Measurements from ENCODE around the gene TBL1X. TPM values are rescaled to one million over a fixed set of nuclear protein-coding genes. Genes with fewer than 3 reads are reported as not detected.

The TBL1X gene
- total RNA-seq, 1 donor from 2014 or later, result 32.5 TPM

DNA sequence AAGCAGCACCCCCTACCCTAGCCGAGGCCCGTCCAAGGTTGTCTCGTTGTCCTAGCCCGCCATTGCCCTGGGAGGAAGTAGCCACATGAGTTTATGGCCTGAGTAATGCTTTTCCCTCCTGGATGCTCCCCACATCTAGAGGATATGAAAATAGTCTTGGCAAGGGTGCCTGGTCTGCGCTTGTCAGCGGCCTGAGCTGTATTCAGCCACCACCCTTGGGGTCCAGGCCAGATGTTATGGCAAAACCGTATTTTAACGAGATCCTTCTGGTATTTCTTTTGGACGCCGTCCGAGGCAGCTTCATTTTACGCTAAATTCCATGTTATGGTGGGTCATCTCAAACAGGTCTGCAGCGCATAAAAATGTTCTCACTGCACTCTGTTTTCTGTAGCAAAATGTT is 211.4 kb downstream of the TBL1X start:
- no peaks in the 10 kb centered on the region for H3K27me3 Mint-ChIP-seq (ENCODE audit: low read depth)
- H3K4me1 Mint-ChIP-seq, result peaks cover 5% of the 10 kb centered on the region
- peaks cover 16% of the 10 kb centered on the region for H3K9me3 Mint-ChIP-seq
- no peak overlapping the region for H3K4me3 Mint-ChIP-seq
- TF ChIP-seq, protein P1, sequence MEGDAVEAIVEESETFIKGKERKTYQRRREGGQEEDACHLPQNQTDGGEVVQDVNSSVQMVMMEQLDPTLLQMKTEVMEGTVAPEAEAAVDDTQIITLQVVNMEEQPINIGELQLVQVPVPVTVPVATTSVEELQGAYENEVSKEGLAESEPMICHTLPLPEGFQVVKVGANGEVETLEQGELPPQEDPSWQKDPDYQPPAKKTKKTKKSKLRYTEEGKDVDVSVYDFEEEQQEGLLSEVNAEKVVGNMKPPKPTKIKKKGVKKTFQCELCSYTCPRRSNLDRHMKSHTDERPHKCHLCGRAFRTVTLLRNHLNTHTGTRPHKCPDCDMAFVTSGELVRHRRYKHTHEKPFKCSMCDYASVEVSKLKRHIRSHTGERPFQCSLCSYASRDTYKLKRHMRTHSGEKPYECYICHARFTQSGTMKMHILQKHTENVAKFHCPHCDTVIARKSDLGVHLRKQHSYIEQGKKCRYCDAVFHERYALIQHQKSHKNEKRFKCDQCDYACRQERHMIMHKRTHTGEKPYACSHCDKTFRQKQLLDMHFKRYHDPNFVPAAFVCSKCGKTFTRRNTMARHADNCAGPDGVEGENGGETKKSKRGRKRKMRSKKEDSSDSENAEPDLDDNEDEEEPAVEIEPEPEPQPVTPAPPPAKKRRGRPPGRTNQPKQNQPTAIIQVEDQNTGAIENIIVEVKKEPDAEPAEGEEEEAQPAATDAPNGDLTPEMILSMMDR (conservative IDR thresholded peaks at IDR 0.05), result no peak
- no peak overlapping the region for H3K27ac Mint-ChIP-seq (ENCODE audit: unreplicated experiment)
- DNase-seq (ENCODE audit: low read depth, low spot score), result no peak
- peaks cover 39% of the 10 kb centered on the region for H3K36me3 Mint-ChIP-seq (ENCODE audit: low read depth)

DNA sequence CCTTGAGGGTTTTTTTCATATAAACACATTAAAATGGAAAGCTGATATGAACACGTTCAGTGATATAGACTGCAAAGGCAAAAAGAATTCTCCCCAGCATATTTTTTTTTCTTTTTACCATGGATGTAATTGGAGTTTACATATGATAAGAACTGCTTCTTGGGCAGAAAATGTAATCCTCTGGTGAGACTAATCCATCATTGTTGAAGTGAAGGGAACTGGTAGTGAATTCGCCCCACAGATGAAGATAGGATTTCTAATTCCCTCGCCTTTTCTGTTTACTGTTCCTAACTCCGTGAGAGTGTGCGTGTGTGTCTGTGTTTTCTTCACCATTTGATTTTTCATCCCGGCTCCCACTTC is 211.9 kb downstream of the TBL1X start:
- H3K27ac Mint-ChIP-seq (ENCODE audit: unreplicated experiment), result no peak overlapping the region
- no peaks in the 10 kb centered on the region for H3K27me3 Mint-ChIP-seq (ENCODE audit: low read depth)
- H3K4me3 Mint-ChIP-seq, result no peak overlapping the region
- TF ChIP-seq, protein P1 (conservative IDR thresholded peaks at IDR 0.05), result no peak
- DNase-seq (ENCODE audit: low read depth, low spot score), result no peak
- peaks cover 16% of the 10 kb centered on the region for H3K9me3 Mint-ChIP-seq
- peaks cover 41% of the 10 kb centered on the region for H3K36me3 Mint-ChIP-seq (ENCODE audit: low read depth)
- peaks cover 5% of the 10 kb centered on the region for H3K4me1 Mint-ChIP-seq

DNA sequence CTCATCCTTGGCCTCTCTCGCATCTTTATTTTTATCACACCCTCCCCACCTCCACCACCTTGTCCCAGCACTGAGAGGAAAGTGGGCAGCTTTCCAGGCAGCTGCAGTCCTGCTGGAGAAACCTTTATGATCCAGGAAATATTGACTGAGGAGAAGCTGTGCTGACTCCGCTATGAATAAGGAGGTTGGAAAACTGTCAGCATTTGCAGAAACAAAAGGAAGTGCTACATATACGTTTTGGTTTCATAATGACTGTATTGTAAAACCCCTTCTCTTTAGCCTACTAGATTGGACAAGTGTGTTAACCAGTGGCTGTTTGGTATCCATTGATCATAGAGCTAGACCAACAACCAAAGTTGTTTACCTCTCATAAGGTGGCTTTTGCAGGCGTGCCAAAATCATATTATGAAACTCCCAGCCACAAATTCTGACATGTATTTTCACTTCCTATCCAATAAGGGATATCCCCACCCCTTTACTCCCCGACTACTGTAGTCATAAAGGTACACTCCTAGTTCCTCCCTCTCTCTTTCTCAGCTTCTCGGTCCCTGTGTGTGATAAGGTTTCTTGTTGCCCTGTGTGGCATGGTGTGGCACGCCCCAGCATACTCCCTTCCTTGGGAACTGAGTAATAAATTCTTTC is 212.4 kb downstream of the TBL1X start:
- TF ChIP-seq, protein P1 (conservative IDR thresholded peaks at IDR 0.05), result no peak
- no peak for DNase-seq (ENCODE audit: low read depth, low spot score)
- H3K27me3 Mint-ChIP-seq (ENCODE audit: low read depth), result no peaks in the 10 kb centered on the region
- H3K36me3 Mint-ChIP-seq (ENCODE audit: low read depth), result peaks cover 39% of the 10 kb centered on the region
- no peak overlapping the region for H3K27ac Mint-ChIP-seq (ENCODE audit: unreplicated experiment)
- peaks cover 4% of the 10 kb centered on the region for H3K4me1 Mint-ChIP-seq
- no peak overlapping the region for H3K4me3 Mint-ChIP-seq
- peaks cover 15% of the 10 kb centered on the region for H3K9me3 Mint-ChIP-seq

DNA sequence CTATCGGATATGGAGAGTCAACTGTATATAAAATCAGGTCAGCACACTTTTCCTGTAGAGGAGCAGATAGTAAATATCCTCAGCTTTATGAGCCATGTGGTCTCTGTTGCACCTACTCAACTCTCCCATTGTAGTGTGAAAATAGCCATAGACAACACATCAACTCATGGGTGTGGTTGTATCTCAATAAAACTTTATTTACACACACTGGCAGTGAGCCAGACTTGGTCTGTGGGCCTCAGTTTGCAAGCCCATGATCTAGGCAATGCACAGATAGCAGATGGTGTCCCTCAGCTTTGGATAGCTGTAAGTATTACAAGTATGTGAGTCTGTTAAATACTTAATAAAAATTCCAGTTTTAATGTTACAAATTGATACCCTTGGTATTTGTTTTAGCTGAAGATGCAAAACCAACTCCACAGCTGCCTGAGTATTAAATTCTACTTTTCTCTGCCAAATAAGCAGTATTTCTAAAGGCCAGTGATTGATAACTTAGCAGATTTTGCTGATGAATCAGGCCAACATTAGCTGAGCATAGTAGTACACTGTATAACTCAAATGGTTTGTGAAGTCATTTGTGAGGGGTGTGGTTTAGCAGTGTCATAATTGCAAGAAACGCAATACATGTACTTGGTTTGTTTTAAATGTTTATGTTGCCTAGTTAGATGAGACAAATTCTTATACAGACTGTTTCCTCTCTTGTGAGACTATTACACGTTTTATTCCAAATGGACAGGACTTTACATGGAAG is 213.5 kb downstream of the TBL1X start:
- H3K36me3 Mint-ChIP-seq (ENCODE audit: low read depth), result peaks cover 37% of the 10 kb centered on the region
- TF ChIP-seq, protein P1 (conservative IDR thresholded peaks at IDR 0.05), result no peak
- no peaks in the 10 kb centered on the region for H3K27me3 Mint-ChIP-seq (ENCODE audit: low read depth)
- no peak overlapping the region for H3K4me3 Mint-ChIP-seq
- no peak overlapping the region for H3K27ac Mint-ChIP-seq (ENCODE audit: unreplicated experiment)
- H3K4me1 Mint-ChIP-seq, result no peaks in the 10 kb centered on the region
- peaks cover 10% of the 10 kb centered on the region for H3K9me3 Mint-ChIP-seq
- DNase-seq (ENCODE audit: low read depth, low spot score), result no peak

DNA sequence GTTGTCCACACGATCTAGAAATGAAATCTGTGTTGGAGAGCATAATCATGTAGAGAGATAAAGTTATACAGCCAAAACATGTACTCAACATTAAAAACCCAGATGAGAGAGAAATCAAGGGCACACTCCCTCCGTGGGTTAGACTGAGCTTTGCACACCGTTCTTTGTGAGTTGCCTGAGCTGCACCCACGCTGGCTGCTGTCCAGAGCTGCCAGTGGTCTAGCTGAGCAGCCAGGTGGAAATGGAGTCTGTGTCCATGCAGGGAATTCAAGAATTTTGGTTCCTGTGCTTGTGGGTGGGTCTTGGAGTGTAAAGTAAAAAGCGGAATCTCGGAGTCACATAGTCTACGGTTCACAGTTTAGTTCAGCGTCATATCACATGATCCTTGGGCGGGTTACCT is 216.2 kb downstream of the TBL1X start:
- H3K27me3 Mint-ChIP-seq (ENCODE audit: low read depth), result no peaks in the 10 kb centered on the region
- H3K4me1 Mint-ChIP-seq, result no peaks in the 10 kb centered on the region
- peaks cover 33% of the 10 kb centered on the region for H3K36me3 Mint-ChIP-seq (ENCODE audit: low read depth)
- H3K9me3 Mint-ChIP-seq, result peaks cover 8% of the 10 kb centered on the region
- H3K27ac Mint-ChIP-seq (ENCODE audit: unreplicated experiment), result peak overlapping the region; percentile 50
- TF ChIP-seq, protein P1 (conservative IDR thresholded peaks at IDR 0.05), result no peak
- H3K4me3 Mint-ChIP-seq, result no peak overlapping the region
- no peak for DNase-seq (ENCODE audit: low read depth, low spot score)

All from neural crest cell (in vitro differentiated cells).